HG02840 (cell line): ENCODE data around the gene SP7.
A peak's percentile ranks its signal among the peaks of the same experiment; 100 is the strongest.
"Not testable (repeated sequence)": the region's sequence is repeated elsewhere in the genome, so short reads cannot be mapped to it uniquely, and the experiment has no call there.

Source experiments
- ATAC-seq: cut with Tn5 transposase; IDR thresholded peaks from one replicate; pipeline ENCODE4 v1.9.1; 2021; ENCODE audit warnings: mild to moderate bottlenecking, moderate library complexity, moderate number of reproducible peaks; ENCODE audit not compliant: unreplicated experiment, low FRiP score

Gene SP7

DNA sequence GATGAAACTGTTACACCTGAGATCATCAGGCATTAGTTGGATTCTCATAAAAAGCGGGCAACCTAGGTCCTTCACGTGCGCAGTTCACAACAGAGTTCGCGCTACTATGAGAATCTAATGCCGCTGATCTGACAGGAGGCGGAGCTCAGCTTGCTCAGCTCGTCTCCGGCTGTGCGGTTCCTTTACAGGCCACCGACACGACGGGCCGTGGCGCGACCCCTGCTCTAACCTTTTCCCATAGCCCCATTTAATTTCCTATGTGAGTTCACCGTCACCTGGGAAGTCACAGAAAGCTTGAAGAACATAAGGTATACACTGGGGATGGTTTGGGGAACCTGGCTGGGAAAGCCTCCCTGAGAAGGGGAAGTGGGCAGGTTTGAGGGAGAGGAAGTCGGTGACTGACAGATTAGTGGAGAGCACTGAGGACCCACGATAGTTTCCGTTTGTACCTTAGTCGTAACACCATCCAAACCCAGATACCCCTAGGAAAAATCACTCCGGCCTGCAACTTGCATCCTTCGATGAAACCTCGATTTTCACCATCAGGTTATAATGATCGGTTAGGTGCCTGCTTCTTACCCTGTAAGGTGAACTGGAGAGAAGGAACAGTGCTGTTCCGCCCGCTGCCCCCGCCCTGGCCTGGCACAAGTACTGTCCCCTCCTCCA, 11.9 kb downstream of the SP7 start:
- no peak for ATAC-seq

DNA sequence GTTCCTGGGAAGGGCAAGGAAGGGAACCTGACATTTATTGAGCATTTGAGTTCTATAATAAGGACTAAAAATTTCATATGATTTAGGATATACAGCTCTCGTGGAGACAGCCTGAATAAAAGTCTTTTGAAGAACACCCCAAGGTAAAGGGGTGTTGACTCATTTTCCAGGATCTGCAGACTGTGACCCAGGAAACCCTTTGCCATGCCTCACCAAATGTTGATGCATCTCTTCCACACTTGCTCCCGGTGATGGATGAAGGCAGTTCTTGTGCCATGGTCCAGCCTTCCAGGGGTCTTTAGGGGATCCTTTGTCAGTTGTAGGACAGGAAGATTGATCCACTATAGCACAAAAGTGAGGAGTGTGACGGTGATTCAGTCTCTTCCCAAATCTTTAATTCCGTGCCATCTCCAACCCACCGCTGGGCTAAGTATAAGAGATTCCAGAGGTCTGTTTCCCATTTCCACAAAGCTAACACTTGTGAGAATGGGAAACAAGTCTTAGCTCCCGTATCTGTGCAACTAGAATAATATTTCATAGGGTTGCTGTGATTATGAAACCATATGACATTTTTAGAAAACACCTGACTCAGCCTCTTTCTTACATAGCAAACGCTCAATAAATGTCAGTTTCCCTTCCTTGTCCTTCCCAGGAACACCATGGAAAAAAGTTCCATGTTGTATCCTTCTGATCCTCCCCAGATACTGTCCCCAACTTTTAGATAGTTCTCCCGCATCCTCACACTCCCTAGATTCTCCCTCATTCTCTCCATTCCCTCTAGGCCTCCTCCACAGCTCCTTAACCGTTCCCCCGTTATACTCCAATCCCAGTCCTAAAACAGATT, 15.6 kb downstream of the SP7 start:
- no peak for ATAC-seq

DNA sequence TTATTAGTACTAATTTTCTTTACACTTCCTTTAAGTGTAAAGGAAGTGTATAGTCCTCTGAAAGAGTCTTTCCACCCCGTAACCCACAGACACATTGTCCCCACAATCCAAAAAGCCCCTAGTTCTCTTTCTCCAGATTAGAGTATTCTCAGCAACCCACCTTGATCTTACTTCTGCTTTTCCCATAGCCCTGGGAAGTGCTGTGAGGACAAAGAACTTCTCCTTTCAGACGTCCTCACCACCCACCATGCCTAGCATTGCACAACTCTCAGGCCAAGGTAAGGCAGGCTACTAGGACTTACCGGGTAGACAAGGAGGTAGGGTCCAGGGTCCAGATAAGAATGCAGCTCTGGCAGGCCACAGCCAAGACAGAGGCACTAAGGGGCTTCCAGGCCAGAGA, 22.2 kb downstream of the SP7 start:
- ATAC-seq = no peak

DNA sequence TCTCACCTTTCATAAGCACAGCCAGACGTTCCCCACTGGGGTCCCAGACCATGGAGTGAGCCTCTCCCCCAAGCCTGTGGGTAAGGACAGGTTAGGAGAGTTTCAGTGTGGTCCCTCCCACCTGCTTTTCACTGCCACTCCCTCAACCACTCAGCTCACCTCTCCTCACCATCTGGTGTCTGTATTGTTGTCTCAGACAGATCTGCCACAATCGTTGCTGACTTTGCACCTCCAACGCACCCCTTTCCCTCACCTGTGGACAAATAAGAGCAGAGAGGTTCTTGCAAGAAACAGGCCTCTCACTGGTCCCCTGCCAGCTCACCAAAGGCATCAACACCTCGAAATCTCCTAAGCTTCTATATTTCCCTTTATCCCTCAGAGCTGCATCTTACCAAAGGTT, 27.9 kb downstream of the SP7 start:
- ATAC-seq = no peak

DNA sequence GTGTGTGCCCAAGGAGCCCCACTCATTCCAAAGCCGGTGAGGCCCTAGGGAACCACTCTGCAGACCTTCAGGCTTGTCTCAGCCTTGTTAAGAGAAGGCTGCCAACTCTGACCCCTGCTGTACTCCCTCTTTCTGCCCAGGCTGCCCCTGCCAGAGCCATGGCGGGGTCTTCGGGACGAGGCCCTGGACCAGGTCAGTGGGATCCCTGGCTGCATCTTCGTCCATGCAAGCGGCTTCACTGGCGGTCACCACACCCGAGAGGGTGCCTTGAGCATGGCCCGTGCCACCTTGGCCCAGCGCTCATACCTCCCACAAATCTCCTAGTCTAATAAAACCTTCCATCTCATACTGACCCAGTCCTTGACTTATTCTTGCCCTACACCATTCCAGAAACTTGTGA, 29.3 kb downstream of the SP7 start:
- no peak for ATAC-seq

DNA sequence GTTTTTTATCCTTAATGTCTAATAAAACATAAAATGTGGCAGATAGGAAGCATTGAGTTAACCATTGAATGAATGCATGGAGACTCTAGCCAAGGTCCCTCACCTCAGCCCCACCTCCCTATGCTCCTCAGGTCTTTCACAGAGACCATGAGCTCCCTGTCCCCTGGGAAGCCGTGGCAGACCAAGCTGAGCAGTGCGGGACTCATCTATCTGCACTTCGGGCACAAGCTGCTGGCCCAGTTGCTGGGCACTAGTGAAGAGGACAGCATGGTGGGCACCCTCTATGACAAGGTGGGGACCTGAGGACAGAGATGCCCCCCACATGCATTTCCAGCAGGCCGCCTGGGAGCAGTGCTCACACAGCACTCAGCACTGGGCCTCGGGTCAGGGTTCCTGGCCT, 33.3 kb downstream of the SP7 start:
- no peak for ATAC-seq

DNA sequence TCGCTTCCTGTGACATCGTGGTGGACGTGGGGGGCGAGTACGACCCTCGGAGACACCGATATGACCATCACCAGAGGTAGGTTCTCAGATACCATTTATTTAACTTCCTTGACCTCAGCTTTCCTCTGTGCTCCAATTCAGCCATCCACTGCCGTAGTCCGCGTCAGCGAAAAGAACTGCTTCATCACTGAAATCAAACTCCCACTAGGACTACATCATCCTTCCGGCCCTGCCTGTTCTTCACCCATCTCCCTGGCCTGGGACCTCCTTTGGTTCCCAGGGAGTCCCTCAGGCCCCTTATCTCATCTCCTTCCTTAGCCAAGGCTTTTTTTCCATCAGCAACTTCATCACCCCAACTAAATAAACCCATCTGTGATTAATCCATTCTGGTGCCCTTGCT, 36.0 kb downstream of the SP7 start:
- no peak for ATAC-seq

DNA sequence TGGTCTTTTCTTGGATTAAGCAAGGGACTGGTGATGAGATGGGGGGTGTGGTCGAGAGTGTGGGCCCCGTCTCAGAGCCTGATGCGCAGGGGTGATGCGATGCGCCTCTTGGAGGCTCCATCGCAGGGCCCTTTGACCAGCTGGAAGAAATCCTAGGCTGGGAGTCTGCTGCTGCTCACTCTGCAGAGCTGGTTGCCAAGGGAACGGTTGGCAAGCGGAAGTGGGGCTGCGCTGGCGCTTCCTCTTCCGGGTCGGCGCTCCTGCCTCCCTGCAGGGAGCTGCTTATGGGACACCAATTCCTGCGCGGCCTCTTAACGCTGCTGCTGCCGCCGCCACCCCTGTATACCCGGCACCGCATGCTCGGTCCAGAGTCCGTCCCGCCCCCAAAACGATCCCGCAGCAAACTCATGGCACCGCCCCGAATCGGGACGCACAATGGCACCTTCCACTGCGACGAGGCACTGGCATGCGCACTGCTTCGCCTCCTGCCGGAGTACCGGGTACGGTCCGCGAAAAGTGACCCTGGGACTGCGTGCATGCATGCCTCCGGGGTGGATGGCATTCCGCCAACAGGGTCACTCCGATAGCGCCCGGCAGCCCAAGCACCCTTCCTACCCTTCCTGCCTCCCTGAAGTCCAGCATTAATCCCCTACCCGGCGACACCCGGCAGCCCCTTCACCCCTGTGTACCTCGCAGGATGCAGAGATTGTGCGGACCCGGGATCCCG, 36.5 kb downstream of the SP7 start, which contains the start of gene MYG1:
Gene MYG1, plus strand, starts transcription at position 242 of the 727 bp plus-strand sequence. Its CDS starts 43 bp downstream, at position 285.
- peak; percentile 65 for ATAC-seq

DNA sequence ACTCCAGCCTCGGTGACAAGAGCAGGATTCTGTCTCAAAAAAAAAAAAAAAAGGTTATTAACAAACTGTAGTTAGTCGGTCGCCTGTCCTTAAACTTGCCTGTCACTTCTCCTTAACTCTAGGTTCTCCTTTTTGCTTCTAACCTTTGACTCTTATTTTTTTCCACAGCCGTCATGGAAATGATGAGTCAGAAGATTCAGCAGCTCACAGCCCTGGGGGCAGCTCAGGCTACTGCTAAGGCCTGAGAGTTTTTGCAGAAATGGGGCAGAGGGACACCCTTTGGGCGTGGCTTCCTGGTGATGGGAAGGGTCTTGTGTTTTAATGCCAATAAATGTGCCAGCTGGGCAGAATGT, 37.1 kb downstream of the SP7 start:
- peak; percentile 1 for ATAC-seq

DNA sequence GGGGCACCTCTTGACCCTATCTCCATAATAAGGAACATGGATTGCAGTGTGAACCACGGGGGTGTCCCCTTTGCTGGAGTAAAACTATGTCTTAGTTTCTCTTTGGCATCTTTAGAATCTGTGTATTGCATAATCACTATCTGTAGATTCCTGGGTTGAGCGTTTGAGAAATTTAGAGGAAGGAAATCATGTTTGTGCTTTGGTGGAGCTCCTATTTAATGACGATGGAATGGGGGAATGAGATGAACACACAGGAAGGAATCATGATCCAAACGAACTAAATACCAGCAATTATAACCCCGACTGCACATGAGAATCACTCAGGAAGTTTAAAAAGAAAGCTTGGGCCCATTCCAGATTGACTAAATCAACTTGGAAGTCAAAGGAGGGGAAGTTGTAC, 38.0 kb downstream of the SP7 start:
- no peak for ATAC-seq

DNA sequence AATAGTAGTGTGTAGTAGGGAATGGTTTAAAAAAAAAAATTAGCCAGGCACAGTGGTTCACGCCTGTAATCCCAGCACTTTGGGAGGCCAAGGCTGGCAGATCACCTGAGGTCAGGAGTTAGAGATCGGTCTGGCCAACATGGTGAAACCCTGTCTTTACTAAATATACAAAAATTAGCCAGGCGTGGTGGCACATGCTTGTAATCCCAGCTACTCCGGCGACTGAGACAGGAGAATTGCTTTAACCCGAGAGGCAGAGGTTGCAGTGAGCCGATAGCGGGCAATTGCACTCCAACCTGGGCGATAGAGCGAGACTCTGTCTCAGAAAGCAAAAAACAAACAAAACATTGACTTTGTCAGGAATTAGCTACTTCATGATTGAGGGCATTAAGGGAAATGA, 39.0 kb downstream of the SP7 start:
- not testable (repeated sequence) for ATAC-seq

DNA sequence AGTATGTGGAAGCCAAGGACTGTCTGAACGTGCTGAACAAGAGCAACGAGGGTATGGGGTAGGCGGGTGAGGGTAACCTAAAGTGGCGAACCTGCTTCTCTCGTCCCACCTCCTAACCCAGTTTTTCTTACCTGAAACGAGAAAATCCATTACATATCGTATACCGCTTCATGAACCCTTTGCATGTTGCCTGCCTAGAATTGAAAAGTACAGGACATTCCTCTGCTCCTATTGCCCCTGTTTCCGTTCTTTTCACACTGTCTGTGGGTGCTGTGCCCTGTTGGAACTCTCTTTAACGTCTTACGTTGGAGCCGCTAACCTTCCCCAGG, 40.3 kb downstream of the SP7 start:
- no peak for ATAC-seq

DNA sequence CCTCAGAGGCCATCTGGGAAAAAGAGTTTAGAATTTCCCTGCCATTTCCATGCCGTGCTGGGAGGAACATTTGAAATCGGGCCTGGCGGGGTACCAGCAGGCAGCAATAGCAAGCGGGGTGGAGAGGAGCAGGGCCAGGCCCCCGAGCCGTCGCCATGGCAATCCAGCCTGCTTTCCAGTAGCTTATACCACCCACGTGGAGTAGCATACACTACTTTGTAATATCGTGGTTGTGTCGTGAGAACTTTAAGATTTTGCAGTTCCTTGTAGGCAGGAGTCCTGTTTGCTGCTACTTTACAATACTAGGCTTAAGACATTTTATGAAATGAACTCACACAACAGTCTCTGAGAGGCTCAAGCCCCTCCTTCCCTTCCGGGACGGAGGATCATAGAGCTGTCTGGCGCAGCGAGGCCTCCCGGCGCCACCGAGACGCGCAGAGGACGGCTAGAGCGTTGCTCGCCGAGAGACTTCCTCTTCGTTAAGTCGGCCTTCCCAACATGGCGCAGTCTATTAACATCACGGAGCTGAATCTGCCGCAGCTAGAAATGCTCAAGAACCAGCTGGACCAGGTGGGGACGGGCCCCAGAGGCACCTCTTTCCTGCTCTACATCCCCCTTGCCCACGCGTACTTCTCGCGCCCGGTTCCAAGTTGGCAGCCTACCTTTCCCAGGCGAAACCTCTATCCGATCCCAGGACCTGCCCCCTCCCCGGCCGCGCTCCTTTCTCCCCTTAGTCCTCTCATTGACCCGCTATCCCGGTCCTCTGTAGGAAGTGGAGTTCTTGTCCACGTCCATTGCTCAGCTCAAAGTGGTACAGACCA, 40.9 kb downstream of the SP7 start, which contains the start of gene PFDN5:
Gene PFDN5, plus strand, starts transcription at position 473 of the 821 bp plus-strand sequence. Its CDS starts 26 bp downstream, at position 499.
- peak; percentile 66 for ATAC-seq

DNA sequence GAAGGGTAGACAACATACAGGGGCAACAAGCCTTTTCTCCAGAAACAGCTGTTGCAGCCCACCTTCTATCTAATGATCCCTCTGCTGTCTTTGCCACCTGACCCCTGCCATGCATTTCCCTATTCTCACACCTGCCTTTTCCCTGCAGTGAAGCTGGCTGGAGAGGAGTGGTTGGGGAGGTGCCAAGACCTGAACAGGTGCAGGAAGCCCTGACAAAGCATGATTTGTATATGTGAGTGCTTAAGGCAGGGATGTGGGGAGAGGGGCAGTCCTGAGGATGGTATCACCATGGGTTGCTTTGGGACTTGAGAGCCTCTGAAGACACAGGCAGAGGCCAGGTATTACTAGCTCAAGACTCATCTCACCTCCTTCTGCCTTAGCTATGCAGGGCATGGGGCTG, 43.7 kb downstream of the SP7 start:
- ATAC-seq = no peak

DNA sequence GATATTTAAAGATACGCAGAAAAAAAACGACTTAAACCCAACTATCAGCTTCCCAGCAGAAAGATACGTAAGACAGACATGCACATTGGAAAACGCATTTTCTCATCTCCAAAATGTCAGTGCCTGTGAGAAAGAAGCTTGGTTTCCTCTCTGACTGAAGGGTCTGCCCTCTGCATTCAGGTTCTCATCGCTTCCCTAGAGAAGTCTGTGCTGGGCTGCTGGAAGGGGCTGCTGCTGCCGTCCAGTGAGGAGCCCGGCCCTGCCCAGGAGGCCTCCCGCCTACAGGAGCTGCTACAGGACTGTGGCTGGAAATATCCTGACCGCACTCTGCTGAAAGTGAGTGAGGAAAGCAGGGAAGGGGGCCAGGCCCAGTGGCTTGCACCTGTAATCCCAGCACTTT, 45.5 kb downstream of the SP7 start:
- no peak for ATAC-seq

DNA sequence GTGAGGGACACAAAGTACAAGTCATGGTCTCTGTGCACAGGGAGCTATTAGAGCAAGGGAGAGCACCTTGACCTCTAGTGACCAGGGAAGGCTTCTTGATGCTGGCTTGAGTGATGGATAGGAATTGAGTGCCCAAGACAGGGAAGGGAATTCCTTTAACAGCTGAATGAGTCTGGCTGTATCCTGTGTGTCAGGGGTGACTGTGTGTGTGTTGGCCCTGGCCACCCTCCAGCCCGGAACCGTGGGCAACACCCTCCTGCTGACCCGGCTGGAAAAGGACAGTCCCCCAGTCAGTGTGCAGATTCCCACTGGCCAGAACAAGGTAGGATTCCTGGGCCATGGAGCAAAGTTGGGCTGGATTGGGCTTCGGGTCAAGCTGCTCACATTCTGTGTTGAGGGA, 46.3 kb downstream of the SP7 start:
- no peak for ATAC-seq

DNA sequence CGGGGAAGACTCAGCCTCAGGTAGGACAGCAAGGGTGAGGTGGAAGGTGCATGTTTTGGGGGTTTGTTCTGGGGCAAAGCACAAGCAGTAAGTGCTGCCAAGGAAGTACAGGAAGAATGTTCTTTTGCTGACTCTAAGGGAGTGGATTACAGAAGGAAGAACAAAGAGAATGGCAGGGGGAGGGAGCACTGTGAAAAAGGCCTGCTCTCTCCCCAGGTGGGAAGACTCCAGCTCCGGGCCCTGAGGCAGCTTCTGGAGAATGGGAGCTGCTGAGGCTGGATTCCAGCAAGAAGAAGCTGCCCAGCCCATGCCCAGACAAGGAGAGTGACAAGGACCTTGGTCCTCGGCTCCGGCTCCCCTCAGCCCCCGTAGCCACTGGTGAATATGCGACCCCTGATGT, 47.8 kb downstream of the SP7 start:
- no peak for ATAC-seq

DNA sequence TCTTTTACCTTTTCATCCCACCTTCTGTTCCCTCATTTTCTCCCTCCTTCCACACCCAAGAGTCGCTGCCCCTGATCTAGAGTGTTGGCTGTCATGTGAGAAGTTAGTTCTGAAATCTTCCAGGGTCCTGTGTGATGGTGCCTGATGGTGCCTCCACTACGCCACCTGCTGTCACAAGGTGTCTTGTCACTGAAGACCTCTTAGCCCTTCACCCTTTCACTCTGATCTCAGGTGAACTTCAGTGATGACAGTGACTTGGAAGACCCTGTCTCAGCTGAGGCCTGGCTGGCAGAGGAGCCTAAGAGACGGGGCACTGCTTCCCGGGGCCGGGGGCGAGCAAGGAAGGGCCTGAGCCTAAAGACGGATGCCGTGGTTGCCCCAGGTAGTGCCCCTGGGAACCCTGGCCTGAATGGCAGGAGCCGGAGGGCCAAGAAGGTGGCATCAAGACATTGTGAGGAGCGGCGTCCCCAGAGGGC, 48.4 kb downstream of the SP7 start:
- no peak for ATAC-seq

DNA sequence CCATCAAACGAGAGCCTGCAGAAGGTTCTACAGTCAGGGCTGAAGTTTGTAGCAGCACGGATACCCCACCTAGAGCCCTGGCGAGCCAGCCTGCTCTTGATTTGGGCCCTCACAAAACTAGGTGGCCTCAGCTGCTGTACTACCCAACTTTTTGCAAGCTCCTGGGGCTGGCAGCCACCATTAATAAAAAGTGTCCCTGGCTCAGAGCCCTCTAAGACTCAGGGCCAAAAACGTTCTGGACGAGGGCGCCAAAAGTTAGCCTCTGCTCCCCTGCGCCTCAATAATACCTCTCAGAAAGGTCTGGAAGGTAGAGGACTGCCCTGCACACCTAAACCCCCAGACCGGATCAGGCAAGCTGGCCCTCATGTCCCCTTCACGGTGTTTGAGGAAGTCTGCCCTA, 49.7 kb downstream of the SP7 start:
- no peak for ATAC-seq

DNA sequence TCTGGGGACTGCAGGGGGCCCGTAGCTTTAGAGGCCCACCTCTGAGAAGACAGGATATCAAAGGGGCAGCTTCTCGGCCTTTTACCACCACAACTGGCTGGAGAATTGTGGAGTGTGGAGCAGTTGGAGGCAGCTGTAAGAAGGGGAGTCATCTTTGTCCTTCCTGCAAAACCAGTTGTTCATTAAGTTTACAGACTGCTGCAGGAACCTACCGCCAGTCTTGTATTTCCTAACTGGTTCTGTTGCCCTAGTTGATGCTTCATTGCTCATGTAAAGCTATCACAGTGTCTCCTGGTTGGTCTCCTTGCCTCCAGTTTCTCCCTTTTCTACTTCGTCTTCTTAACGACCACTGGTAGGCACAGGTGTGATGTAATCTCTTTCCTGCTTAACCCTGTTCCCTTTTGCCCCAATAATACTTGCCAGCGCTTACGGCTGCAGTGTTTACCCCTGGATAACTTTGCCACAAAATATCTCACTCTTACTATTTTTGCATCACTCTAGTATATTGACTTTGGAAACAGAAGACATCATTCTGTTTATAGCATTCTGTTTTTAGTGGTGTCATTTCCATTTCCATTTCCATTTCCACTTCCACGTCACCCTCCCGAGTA, 56.2 kb downstream of the SP7 start:
- no peak for ATAC-seq
